Measurements from ENCODE around the gene THBS3.
A peak's percentile ranks its signal among the peaks of the same experiment; 100 is the strongest.
"Not testable (repeated sequence)": the region's sequence is repeated elsewhere in the genome, so short reads cannot be mapped to it uniquely, and the experiment has no call there.

The THBS3 gene

DNA sequence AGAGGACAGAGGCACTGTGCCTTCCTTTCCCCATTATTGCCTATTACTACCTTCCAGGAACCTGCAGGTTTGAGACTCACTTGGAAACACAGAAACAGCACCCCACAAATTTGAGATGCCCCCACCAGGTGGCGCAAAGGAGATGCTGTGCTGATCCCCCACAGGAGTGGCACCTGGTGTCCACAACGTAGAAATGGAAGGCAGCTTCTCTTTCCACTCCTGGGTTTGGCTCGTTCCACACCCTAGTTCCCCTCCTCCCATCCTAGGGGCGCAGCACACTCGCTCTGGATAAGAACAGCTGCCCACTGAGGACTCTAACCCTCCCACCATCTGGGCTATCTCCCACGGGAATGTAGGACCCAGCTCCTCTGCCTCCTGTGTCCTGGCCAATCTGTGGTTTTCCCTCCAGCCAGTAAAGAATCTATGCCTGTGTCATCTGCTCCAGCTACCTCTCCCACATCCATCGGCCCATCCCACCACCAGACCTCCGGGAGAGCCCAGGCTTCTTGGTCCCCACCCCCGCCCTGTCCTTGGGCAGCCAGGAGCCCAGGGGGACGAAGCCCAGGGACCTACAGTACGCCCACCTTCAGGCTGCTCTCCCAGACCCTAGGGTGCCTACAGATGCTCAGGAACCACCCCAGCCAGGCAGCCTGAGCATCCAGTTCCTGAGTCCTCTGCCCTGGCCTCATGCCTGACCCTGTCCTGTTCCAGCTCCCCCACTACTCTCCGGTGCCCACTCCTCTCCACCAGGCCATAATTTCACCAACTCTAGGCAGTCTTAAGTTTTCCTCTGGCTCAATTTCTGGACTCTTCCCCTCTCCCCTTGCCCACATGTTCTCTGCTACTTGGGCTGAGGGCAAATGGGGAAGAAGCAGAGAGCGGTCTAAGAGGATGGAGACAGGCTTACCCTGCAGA lies 549 bp downstream of the THBS3 start:
- peak; percentile 89 for DNase-seq (ENCODE audit: low read depth)

DNA sequence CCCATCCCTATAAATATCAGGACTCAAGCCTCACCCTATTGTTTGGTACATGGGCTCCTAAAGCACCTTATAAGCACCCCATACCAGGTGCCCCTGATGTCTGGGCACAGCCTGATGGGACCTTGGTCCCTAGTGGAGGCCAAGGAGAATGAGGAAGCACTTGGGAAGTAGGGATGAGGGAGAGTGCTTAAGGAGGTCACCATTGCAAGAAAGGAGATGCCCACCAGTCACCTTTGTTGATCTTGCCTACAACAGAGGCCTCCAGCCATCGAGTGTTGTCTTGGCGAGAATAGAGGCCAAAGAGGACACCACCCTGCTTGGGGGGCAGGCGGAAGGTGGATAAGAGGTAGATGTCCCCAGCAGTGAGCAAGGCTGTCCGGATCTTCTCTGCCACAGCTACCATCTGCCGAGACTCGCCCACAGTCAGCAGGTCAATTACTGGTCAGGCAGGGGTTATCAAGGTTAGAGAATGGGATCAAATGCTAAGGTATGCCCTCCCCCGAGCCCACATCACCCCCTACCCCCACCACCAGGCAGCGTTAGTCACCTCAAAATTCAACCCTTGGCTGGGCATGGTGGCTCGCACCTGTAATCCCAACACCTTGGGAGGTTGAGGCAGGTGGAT lies 1.6 kb downstream of the THBS3 start:
- DNase-seq (ENCODE audit: low read depth), result no peak

DNA sequence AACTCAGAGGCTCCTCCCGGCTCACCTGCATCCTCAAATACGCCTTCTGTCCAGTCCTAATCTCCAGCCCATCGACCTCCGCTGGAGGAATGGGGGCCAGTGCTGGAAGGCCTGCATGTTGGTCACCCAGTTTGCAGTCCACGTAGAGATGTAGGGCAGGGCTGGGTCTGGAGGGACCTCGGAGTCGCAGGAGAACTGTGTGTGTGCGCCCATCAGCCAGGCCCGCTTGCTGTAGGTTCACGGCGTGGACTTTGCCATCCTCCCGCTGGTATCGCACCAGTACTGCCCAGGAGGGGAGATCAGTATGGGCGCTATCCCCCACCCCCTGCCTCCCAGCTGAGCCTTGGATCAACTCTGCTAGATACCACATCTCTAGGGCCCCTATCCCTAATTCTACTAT lies 2.7 kb downstream of the THBS3 start:
- no peak for DNase-seq (ENCODE audit: low read depth)

DNA sequence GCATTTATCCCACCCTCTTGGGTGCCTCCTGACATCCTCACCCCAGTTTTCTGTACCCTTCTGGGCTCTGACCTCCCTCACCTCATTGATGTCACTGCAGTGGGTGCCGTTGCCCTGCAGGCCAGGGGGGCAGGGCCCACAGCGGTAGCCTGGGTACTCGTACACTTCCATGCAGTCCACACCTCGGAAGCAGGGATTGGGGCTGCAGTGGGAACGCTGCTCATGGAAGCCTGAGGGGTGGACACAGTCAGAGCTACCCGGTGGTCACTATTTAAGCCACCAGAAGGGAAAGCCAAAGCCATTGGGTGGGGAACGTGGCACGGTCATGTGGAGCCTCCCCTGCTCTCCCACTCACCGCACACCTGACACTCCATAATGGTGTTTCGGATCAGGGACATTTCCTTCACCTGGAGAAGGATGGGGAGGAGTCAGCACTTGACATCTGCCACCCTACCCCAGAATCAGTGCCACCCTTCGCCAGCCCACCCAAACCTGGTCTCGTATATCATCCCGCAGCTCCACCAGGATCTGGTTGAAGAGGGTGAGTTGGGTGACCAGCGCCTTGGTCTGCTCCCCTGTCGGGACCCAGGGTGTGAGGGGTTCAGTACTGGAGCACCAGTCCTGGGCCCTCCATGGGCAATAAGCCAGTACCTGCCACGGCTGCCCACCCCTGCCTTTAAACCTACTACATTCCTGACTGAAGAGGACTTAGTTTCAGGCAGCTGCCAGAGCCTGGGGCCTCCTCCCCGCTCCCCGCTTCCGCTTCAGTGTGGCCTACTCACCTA lies 4.8 kb downstream of the THBS3 start:
- DNase-seq (ENCODE audit: low read depth), result no peak

DNA sequence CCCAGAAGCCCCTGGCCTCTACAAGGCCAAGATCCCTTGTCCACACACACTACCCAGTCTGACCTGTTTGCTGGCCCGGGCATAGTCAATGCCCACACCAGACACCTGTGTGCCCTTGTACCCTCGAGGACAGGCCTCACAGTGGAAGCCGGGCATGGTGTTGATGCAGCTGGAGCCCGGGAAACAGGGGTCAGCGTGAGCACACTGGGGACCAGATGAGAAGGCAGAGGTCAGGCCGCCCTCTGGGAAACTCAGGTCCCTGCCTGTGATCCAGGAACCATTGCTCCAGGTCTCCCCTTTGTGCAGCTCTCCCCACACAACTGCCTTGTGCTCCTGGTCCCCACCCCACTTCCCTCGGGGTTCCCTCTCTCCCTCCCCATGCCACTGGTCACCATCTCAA lies 5.5 kb downstream of the THBS3 start:
- no peak for DNase-seq (ENCODE audit: low read depth)

DNA sequence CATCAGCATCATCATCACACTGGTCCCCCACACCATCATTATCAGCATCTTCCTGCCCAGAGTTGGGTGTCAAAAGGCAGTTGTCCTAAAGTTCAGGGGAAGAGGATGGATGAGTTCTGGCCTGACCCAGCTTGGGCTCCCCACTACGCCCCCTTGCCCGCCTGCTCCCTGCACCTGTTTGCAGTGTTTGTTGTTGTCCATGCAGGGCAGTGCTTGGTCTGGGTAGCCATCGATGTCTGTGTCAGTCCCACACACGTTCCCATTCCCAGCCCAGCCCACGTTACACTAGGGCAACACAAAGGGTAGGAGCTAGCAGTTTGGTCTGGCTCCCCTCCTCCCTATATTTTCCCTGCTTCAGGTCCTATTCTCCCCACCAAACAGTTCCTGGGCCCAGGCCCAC lies 6.8 kb downstream of the THBS3 start:
- no peak for DNase-seq (ENCODE audit: low read depth)

DNA sequence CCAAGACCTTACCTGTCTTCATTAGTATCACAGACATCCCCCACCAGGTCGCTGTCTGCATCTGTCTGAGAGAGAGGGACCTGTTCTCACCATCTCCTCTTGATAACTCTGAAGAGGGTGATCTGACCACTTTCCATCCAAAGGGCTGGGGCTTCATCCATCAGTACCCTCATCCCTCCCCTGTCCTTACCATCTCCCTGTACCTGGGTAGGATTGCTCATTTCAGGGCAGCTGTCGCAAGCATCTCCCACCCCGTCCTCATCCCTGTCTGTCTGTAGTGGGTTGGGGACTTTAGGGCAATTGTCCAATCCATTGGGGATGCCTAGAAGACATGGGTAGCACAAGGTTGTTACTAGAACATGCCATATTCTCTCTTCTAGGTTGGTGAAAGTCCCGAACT lies 7.9 kb downstream of the THBS3 start:
- no peak for DNase-seq (ENCODE audit: low read depth)

DNA sequence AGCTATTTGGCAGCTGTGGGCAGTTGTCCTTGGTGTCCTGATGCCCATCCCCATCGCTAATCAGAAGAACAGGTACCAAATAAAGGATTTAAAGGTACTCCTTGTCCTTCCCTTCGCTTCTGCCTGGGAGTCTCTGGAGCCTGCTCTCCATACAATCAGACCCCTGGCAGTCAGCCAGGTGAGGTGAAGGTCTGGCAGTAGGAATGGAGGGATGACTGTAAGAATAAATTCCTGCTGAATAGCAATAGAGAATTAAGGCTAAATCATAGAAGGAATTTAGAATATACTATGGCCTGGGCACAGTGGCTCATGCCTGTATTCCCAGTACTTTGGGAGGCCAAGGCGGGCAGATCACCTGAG lies 9.2 kb downstream of the THBS3 start:
- no peak for DNase-seq (ENCODE audit: low read depth)

DNA sequence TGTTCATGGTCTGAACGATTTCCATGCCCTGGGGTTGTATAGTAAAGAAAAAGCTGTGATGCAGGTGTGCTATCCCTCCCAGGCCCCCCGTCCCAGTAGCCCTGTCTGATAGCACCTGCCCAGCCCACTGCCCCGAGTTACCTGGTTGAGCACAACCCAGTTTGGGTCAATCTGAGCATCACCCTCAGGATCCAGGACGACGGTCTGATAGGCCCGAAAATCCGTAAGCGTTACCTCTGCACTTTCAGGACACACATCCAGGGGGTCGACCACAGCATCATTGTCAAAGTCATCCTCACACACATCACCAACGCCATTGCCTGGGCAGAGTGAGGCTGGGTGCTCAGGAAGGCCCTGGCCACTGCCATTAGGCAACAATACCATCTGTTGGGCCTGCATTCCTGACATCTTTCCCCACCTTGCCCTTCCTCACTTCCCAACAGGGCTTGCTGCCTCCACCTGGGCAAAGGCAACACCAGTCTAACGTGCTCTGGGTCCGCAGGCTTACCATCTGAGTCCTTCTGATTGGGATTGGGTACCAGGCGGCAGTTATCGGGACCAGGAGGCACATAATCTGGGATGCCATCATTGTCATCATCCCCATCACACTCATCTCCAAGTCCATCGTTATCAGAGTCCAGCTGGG lies 9.7 kb downstream of the THBS3 start:
- no peak for DNase-seq (ENCODE audit: low read depth)

DNA sequence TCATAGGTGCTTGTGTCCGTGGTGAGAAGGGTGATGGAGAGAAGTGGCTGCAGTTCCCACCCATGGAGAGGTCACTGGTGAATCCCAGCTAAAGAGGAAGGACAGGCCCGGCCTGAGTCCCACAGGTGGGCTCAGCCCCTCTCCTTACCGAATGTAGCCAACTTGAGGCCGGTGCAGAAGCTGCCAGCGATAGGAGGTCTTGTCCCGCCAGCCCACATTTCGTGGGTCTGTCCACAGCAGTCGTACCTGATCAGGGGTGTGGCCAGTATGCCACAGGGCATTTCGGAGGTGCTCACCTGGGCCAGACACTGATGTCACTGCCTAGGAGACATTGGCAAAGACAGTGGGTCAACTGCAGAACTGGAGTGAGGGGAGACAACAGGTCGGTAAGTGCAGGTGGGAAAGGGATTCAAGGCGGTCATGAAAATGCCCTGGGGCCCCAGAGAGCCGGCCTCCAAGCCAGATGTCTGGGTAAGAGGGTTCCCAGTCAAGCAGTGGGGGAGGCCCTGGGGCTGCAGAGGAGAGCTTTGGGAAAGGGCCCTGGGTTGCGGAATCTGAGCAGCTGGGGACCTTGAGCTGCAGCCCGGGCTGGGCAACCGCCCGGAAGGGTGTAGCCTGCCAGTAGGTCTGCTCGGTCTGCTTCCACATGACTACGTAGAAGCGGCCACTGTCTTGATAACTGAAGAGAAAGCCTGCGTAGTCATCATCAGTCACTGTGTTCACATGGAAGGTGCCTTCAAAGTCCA lies 10.6 kb downstream of the THBS3 start:
- no peak for DNase-seq (ENCODE audit: low read depth)

DNA sequence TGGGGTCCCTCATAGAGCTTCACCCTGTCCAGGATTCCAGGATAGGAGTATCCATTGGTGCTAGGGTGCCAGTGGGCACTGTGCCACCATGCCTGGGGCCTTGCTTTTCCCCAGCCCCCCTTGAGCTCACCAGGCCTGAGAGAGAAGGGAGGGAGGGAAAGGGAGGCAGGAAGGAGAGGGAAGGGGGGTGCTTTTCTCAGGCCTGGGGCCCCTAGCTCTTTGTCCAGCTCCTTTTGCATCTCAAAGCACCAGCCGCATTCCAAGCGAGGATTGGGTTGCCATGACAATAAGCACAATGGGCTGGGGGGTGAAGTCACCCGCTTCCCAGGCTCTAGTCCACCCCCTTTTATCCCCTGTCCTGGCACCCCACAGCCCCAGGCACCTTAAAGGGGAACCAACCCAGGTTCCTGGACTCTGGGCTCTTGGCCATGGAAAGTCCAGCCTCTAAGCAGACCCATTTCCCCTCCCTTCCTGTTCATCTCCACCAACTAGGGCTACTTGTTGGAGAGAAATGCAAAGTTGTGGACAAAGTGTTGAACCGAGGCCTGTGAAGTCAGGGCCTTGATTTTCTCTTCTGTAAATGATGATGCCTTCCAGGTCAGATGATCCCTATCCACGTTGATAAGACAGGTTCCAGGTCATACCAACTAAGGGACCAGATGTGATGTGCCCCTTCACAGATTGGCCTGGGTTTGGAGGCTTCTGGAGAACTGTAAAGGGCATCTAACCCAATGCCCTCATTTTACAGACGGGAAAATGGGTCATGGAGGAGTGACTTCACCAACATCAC lies 11.4 kb downstream of the THBS3 start:
- no peak for DNase-seq (ENCODE audit: low read depth)

DNA sequence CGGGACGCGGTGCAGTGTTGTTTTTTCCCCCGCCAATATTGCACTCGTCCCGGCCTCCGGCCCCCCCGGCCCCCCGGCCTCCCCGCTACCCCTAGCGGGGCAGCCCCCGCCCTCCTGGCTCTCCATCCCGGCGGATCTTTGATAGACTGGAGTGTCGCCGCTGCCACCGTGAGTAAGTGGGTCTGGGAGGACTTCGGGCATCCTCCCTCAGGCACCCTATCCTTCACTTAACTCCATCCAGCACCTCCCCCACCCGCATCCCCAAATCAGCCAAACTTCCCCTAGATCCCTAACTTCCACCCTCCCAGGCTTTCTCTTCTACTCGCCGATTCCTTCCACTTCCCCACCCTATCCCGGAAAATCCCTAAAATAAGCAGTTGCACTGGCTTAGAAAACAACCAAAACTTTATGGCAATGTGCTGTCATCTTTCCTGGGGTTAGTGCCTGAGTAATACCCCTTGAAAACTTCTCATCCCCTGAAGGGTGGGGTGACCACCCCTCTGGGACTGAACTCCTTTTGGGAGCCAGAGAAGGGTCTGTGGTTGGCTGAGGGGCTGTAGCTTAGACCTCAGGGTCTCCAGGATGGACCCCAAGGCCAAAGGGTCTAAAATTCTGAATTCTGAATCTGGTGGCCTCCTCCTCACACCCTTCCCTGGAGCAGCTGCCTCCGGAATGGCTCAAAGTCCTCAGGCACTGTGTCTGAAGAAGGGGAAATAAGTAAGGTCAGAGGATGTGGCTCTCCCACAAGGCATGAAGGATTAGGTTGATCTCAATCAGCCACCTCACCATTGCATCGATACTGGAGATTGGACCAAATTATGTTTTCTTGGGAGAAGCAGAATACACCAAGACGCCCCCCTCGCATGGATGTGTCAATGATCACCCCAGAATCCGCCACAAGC lies 12.2 kb downstream of the THBS3 start:
- no peak for DNase-seq (ENCODE audit: low read depth)

DNA sequence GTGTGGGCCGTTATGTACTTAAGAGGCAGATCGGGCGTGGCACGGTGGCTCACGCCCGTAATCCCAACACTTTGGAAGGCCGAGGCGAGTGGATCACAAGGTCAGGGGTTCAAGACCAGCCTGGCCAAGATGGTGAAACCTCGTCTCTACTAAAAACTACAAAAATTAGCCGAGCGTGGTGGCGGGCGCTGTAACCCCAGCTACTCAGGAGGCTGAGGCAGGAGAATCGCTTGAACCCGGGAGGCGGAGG lies 13.8 kb downstream of the THBS3 start:
- not testable (repeated sequence) for DNase-seq (ENCODE audit: low read depth)

DNA sequence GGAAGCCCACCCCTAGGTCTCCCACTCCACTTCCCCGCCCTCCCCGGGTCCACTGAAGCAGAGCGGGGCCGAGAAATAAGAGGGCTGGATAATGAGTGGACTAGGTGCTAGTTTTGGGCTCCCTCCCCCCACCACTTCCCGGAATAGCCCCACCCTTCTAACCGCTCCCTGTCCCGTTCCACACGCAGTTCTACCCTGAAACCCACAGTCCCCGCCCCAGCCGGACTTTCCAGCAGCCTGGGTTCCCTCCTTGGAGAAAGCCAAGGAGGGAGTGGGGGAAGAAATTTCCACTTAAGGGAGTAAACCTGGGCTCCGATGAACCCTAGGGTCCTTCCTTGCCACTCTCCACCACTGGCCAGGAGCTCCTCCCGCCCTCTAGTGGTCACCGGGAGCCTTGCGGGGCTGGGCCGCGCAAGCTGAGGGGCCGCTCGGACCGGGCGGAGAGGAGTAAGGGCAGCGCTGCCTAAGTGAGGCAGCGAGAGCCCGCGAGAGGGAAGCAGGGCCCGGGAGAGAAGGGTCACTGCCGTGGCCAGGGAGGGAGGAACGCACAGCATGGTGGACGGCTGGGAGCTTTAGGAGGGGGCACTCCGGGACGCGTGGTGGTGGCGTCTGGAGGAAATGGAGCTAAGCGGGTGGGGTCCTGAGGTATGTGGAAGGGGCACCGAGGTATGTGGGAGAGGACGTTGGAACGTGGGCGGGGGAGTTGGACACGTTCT lies 14.3 kb downstream of the THBS3 start:
- DNase-seq (ENCODE audit: low read depth), result peak; percentile 51

DNA sequence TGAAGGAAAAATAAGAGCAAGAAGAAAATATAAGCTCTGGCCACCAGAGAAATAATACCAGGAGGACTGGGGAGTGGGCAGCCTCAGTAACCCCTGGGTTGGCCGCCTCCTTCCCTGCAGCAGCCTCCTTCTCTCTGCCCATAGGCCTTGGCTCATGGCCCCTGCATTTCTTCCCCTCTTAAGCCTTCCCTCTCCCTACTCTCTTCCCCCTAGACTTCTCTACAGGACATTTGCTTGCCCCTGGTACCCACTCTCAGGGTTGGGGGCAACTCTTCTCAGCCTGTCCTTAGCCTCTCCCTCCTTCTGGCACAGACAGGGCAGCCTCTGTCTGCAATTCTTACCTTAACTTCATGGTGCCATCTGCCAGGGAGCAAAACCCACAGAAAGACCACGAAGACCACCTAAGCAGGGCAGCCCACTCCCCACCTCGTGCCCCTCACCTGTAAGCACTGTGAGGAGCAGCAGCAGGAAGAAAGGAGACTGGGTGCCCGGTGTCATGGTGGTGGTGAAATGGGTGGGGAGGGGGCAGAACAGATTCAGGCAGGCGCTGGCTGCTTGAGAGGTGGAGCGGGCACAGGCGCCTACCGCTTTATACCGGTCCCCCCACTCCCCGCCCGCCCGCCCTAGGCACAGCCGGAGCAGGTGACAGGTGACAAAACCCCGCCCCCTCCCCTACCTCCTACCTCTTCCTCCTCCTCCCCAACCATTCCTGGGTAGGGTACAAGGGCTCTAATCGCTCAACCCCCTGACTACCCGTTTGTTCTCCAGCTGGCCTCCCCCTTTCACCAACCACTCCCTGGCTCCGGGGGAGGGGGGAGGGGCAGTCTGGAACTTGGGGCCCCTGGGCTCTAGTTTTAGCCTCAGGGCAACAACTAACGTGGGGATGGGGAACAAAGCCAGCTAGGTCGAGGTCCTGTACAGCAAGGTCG lies 15.1 kb downstream of the THBS3 start:
- DNase-seq (ENCODE audit: low read depth), result no peak

DNA sequence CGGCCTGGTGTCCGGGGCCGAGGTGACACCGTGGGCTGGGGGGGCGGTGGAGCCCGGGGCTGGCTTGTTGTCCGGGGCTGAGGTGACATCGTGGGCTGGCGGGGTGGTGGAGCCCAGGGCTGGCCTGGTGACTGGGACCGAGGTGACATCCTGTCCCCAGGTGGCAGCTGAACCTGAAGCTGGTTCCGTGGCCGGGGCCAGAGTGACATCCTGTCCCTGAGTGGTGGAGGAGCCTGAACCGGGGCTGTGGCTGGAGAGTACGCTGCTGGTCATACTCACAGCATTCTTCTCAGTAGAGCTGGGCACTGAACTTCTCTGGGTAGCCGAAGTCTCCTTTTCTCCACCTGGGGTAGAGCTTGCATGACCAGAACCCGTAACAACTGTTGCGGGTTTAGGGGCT lies 15.8 kb downstream of the THBS3 start:
- DNase-seq (ENCODE audit: low read depth), result no peak

DNA sequence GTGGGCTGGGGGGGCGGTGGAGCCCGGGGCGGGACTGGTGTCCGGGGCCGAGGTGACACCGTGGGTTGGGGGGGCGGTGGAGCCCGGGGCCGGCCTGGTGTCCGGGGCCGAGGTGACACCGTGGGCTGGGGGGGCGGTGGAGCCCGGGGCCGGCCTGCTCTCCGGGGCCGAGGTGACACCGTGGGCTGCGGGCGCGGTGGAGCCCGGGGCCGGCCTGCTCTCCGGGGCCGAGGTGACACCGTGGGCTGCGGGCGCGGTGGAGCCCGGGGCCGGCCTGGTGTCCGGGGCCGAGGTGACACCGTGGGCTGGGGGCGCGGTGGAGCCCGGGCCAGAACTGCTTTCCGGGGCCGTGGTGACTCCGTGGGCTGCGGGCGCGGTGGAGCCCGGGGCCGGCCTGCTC lies 17.8 kb downstream of the THBS3 start:
- DNase-seq (ENCODE audit: low read depth), result not testable (repeated sequence)

DNA sequence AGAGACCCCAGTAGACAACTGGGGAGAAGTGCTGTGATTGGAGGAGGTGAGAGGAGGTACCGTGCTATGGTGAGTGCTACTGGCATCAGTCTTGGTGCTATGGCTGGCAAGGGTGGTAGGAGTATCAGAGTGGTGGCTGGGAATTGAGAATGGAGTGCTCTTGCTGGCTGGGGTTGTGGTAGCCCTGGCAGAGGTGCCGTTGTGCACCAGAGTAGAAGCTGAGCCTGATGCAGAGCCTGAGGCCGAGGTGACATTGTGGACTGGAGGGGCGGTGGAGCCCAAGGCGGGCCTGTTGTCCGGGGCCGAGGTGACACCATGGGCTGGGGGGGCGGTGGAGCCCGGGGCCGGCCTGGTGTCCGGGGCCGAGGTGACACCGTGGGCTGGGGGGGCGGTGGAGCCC lies 19.4 kb downstream of the THBS3 start:
- no peak for DNase-seq (ENCODE audit: low read depth)
